Prostate gland (tissue), 2 donors: ENCODE results near the gene KIF2A. TPM values are rescaled to one million over a fixed set of nuclear protein-coding genes. Genes with fewer than 3 reads are reported as not detected.

ENCODE experiments used
- DNase-seq: peaks from one replicate; pipeline ENCODE4 v3.0.0-alpha.2; 2019; ENCODE audit warnings: low spot score
- H3K27ac ChIP-seq, 2 donors: fragments of 200-600 bp; sonication (generic); 2 replicates each; pipeline ENCODE4 v1.5.1; 2017 to 2019
- H3K27me3 ChIP-seq: fragments of 200-600 bp; sonication (generic); replicated peaks from 2 replicates; pipeline ENCODE4 v1.5.1; 2019; ENCODE audit not compliant: insufficient read depth
- H3K36me3 ChIP-seq, 2 donors: fragments of 200-600 bp; sonication (generic); 1 replicate in 1 of 2; 2 replicates in 1 of 2; pipeline versions ENCODE4 v1.5.1 to v1.8.1; 2017 to 2019
- H3K4me1 ChIP-seq: fragments of 200-600 bp; sonication (generic); replicated peaks from 2 replicates; pipeline ENCODE4 v1.5.1; 2019
- H3K4me3 ChIP-seq, 2 donors: fragments of 200-600 bp; sonication (generic); 2 replicates each; pipeline ENCODE4 v1.5.1; 2017 to 2019
- H3K9me3 ChIP-seq: fragments of 200-600 bp; sonication (generic); 2 replicates; pipeline ENCODE4 v1.5.1; 2017
- POLR2A ChIP-seq: fragments of 450-650 bp; IDR thresholded peaks from one replicate; pipeline ENCODE4 v1.6.1; 2016; ENCODE audit warnings: antibody characterized with exemption, mild to moderate bottlenecking
- POLR2AphosphoS5 ChIP-seq: sonication (generic); formaldehyde crosslinking; IDR thresholded peaks from one replicate; pipeline ENCODE4 v1.6.1; 2017; ENCODE audit warnings: antibody characterized with exemption
- WGBS: methylation state at CpG from one replicate; pipeline ENCODE4 v1.1.5; 2018; 5-methylcytosine and 5-hydroxymethylcytosine counted together
- intact Hi-C: fragments of 100-400 bp; cut with DNase I; formaldehyde crosslinking; loops from one replicate; pipeline ENCODE4 v1.14.2; 2022
- total RNA-seq, 2 donors: library from RNA; depleted of rRNA; stranded (reverse); fragments of >200 nt; gene quantifications; one replicate each; pipeline ENCODE4 v1.1.0, GENCODE V29; 2016
- TF ChIP-seq, protein P1 (sequence below), 4 experiments: fragments of 200-600 bp in 2 of 4; fragments of 450-650 bp in 2 of 4; sonication (generic) in 2 of 4; IDR thresholded peaks; 1 replicate in 3 of 4; 2 replicates in 1 of 4; pipeline ENCODE4 v1.5.1; 2016 to 2019; ENCODE audit warnings: antibody characterized with exemption in 4 of 4, mild to moderate bottlenecking in 2 of 4, moderate library complexity in 2 of 4

The KIF2A gene
- total RNA-seq, 2 donors from 2014 or later: 20.3 to 43.4 TPM

DNA sequence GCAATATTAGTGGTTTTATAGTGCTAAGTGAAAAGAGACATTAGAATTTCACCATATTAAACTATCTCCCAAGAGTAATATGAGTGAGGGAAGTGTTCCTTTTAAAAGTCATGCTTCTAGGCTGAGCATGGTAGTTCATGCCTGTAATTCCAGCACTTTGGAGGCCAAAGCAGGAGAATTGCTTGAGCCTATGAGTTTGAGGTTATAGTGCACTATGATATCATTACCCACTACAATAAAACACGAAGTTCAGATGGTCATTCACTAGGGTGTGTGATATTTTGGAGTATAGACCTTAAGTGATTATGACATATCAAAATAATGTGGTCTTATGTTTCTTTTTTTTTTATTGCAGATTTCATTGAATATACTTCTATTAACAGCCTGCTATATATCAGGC, 6.7 kb downstream of the KIF2A start:
- H3K4me1 ChIP-seq: no peaks in the 10 kb centered on the region
- H3K4me3 ChIP-seq: no peak overlapping the region
- DNase-seq: no peak
- WGBS: 74% methylated on average over 1 of the region's 1 CpG
- TF ChIP-seq POLR2AphosphoS5: no peak
- TF ChIP-seq, protein P1, sequence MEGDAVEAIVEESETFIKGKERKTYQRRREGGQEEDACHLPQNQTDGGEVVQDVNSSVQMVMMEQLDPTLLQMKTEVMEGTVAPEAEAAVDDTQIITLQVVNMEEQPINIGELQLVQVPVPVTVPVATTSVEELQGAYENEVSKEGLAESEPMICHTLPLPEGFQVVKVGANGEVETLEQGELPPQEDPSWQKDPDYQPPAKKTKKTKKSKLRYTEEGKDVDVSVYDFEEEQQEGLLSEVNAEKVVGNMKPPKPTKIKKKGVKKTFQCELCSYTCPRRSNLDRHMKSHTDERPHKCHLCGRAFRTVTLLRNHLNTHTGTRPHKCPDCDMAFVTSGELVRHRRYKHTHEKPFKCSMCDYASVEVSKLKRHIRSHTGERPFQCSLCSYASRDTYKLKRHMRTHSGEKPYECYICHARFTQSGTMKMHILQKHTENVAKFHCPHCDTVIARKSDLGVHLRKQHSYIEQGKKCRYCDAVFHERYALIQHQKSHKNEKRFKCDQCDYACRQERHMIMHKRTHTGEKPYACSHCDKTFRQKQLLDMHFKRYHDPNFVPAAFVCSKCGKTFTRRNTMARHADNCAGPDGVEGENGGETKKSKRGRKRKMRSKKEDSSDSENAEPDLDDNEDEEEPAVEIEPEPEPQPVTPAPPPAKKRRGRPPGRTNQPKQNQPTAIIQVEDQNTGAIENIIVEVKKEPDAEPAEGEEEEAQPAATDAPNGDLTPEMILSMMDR (IDR thresholded peaks at IDR 0.05): no peak
- H3K36me3 ChIP-seq: no peaks in the 10 kb centered on the region
- H3K9me3 ChIP-seq: no peaks in the 10 kb centered on the region
- H3K27ac ChIP-seq: no peak overlapping the region
- H3K27me3 ChIP-seq: no peaks in the 10 kb centered on the region
- intact Hi-C loops: no loop called here

DNA sequence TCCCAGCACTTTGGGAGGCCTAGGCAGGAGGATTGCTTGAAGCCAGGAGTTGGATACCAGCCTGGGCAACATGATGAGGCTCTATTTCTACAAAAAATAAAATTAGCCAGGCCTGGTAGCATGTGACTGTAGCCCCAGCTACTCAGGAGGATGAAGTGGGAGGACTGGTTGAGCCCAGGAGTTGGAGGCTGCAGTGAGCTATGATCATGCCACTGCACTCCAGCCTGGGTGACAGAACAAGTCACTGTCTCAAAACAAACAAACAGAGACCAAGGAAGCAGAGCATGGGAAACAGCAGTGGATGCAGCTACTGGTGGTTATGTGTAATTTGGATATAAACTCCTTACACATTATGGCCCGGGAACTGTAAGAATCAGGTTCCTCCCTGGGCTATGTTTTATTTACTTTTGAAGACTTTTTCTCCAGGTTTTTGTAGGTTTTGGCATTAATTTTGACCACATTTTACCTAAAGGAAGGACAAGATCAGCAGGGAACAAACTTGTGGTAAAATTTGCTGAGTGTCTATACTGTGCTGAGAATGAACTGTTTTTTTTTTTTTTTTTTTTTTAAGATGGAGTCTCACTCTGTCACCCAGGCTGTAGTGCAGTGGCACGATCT, 8.3 kb downstream of the KIF2A start:
- DNase-seq: no peak
- H3K9me3 ChIP-seq: no peaks in the 10 kb centered on the region
- H3K27me3 ChIP-seq: no peaks in the 10 kb centered on the region
- H3K27ac ChIP-seq: no peak overlapping the region
- 60% methylated on average over 2 of the region's 2 CpGs for whole genome bisulfite sequencing
- intact Hi-C loops: no loop called here
- no peak overlapping the region for H3K4me3 ChIP-seq
- H3K4me1 ChIP-seq: no peaks in the 10 kb centered on the region
- TF ChIP-seq, protein P1 (IDR thresholded peaks at IDR 0.05): no peak
- TF ChIP-seq POLR2A (no peak), POLR2AphosphoS5 (no peak)
- H3K36me3 ChIP-seq: no peaks in the 10 kb centered on the region

DNA sequence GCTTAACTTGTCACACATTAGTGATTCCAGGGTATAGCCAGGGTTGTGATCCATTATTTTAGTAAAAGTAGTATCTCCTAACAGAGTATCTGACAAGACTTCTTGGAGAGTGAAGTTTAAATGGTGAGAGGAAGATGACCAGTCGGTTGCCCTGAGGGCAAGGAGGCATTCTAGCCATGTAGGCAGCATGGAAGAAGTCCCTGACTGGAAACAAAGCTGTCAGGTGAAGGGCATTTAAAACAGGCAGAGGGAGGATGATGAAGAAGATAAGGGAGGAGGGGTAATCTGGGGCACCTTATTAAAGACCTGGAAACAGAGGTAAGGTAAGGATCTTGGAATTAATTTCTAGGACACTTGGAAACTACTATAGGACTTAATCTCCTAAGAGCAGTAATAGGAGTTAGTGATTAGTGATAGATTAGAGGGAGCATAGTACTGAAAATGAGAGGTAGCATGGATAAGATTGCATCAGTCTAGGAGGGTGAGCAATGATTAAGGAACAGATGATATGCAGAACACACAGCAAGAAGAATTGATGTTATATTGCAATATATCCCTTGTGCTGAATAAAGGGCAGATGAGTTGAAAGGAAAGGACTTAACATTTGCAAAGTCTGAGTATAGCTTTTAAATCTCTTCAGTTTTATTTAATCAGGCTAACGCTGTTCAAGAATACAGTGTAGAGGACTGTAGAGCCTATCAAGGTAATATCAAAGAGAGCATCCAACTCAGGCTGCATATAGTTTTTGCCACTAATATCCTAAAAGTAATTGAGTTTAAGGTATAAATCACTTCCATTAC, 9.6 kb downstream of the KIF2A start:
- Histone ChIP-seq H3K4me1 (no peaks in the 10 kb centered on the region), H3K27me3 (no peaks in the 10 kb centered on the region), H3K9me3 (no peaks in the 10 kb centered on the region), H3K4me3 (no peak overlapping the region), H3K27ac (no peak overlapping the region), H3K36me3 (no peaks in the 10 kb centered on the region)
- intact Hi-C loops: no loop called here
- TF ChIP-seq POLR2AphosphoS5 (no peak), POLR2A (no peak)
- TF ChIP-seq, protein P1 (IDR thresholded peaks at IDR 0.05): no peak
- 63% methylated on average over 2 of the region's 2 CpGs for WGBS
- no peak for DNase-seq

DNA sequence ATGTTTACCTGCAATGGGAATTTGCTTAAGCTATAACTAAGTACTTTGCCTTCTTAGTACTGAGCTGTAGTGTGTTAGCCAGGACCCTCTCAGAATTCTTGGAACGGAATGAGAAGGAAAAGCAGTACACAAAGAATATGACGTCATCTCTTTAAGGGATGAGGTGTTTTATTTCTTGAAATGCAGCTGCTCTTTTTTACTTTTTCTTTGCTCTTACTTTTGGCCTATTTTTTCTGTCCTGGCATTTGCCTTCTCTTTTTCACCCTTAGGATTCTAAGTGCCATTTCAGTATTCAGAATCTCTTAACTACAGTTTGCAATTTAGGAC, 10.1 kb downstream of the KIF2A start:
- Histone ChIP-seq H3K9me3 (no peaks in the 10 kb centered on the region), H3K4me3 (no peak overlapping the region), H3K27ac (no peak overlapping the region), H3K27me3 (no peaks in the 10 kb centered on the region), H3K36me3 (no peaks in the 10 kb centered on the region), H3K4me1 (no peaks in the 10 kb centered on the region)
- intact Hi-C loops: no loop called here
- 8% methylated on average over 2 of the region's 2 CpGs for WGBS
- TF ChIP-seq POLR2A (no peak), POLR2AphosphoS5 (no peak)
- TF ChIP-seq, protein P1 (IDR thresholded peaks at IDR 0.05): no peak
- DNase-seq: no peak

DNA sequence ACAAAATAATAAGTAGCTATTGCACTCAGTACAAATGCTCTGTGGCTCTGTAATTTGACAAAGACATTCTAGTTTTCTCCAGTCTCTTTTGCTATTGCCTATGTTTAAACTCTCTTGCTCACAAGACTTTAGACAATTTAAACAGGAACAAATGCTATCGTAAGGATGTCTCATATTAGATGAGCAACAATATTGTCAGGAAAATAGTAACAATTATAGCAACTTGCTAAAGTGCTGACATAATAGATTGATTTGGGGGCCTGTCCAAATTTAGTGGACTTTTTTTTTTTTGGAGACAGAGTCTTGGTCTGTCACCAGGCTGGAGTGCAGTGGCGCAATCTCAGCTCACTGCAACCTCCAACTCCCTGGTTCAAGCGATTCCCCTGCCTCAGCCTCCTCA, 11.8 kb downstream of the KIF2A start:
- no peaks in the 10 kb centered on the region for H3K4me1 ChIP-seq
- no peaks in the 10 kb centered on the region for H3K27me3 ChIP-seq
- intact Hi-C loops: no loop called here
- DNase-seq: no peak
- whole genome bisulfite sequencing: 100% methylated on average over 3 of the region's 3 CpGs
- no peak overlapping the region for H3K27ac ChIP-seq
- no peak overlapping the region for H3K4me3 ChIP-seq
- TF ChIP-seq, protein P1 (IDR thresholded peaks at IDR 0.05): no peak
- TF ChIP-seq POLR2AphosphoS5 (no peak), POLR2A (no peak)
- H3K9me3 ChIP-seq: no peaks in the 10 kb centered on the region
- no peaks in the 10 kb centered on the region for H3K36me3 ChIP-seq
